HepG2 (cell line): Measurements from ENCODE around the gene BPIFA1. TPM values are rescaled to one million over a fixed set of nuclear protein-coding genes. Genes with fewer than 3 reads are reported as not detected.

Experiments
- FOXC1 ChIP-seq: sonication (generic); formaldehyde crosslinking; IDR thresholded peaks from 2 replicates; pipeline ENCODE4 v1.8.0; 2022; ENCODE audit warnings: mild to moderate bottlenecking, missing genetic modification reagents, borderline replicate concordance
- HDAC1 ChIP-seq: sonication (generic); formaldehyde crosslinking; IDR thresholded peaks from 2 replicates; pipeline ENCODE4 v1.5.1; 2020; ENCODE audit warnings: mild to moderate bottlenecking, missing genetic modification reagents
- NCOA1 ChIP-seq: sonication (generic); formaldehyde crosslinking; IDR thresholded peaks from 2 replicates; pipeline ENCODE4 v1.9.0; 2021; ENCODE audit warnings: missing genetic modification reagents
- PCBP2 ChIP-seq: fragments of 200-400 bp; formaldehyde crosslinking; optimal IDR thresholded peaks from 2 replicates; pipeline ENCODE3; 2018; ENCODE audit warnings: low read length, low read depth; ENCODE audit not compliant: poor library complexity, severe bottlenecking
- PLSCR1 ChIP-seq: sonication (generic); formaldehyde crosslinking; IDR thresholded peaks from 2 replicates; pipeline ENCODE4 v1.5.0; 2020; ENCODE audit warnings: missing genetic modification reagents, mild to moderate bottlenecking, borderline replicate concordance
- ZBTB14 ChIP-seq: sonication (generic); formaldehyde crosslinking; IDR thresholded peaks from 2 replicates; pipeline ENCODE4 v1.4.0; 2020; ENCODE audit warnings: missing genetic modification reagents
- ZBTB4 ChIP-seq: sonication (generic); formaldehyde crosslinking; IDR thresholded peaks from 2 replicates; pipeline ENCODE4 v1.4.0; 2020; ENCODE audit warnings: missing genetic modification reagents, mild to moderate bottlenecking, borderline replicate concordance
- ZBTB42 ChIP-seq: sonication (generic); formaldehyde crosslinking; IDR thresholded peaks from 2 replicates; pipeline ENCODE4 v1.5.0; 2020; ENCODE audit warnings: mild to moderate bottlenecking, missing genetic modification reagents
- ZBTB7A ChIP-seq: sonication (generic); formaldehyde crosslinking; IDR thresholded peaks from 2 replicates; pipeline ENCODE4 v1.8.0; 2022; ENCODE audit warnings: mild to moderate bottlenecking, missing genetic modification reagents
- ZFP82 ChIP-seq: sonication (generic); formaldehyde crosslinking; IDR thresholded peaks from 2 replicates; pipeline ENCODE4 v1.5.1; 2020; ENCODE audit warnings: mild to moderate bottlenecking, missing genetic modification reagents, borderline replicate concordance
- ZKSCAN8 ChIP-seq: IDR thresholded peaks from 2 replicates; pipeline ENCODE4 v1.6.1; 2016; ENCODE audit warnings: borderline replicate concordance, missing genetic modification reagents, missing compliant biosample characterization
- ZNF136 ChIP-seq: sonication (generic); formaldehyde crosslinking; IDR thresholded peaks from 2 replicates; pipeline ENCODE4 v1.8.1; 2022; ENCODE audit warnings: low read depth, mild to moderate bottlenecking, moderate library complexity, missing genetic modification reagents
- ZNF337 ChIP-seq: sonication (generic); formaldehyde crosslinking; IDR thresholded peaks from 2 replicates; pipeline ENCODE4 v1.5.1; 2020; ENCODE audit warnings: missing genetic modification reagents, low read depth, mild to moderate bottlenecking, borderline replicate concordance
- ZNF44 ChIP-seq: sonication (generic); formaldehyde crosslinking; IDR thresholded peaks from 2 replicates; pipeline ENCODE4 v1.5.1; 2020; ENCODE audit warnings: mild to moderate bottlenecking, missing genetic modification reagents
- ZNF577 ChIP-seq: sonication (generic); formaldehyde crosslinking; IDR thresholded peaks from 2 replicates; pipeline ENCODE4 v1.4.0; 2020; ENCODE audit warnings: mild to moderate bottlenecking, low read depth, missing genetic modification reagents, borderline replicate concordance
- ZNF644 ChIP-seq: IDR thresholded peaks from 2 replicates; pipeline ENCODE4 v1.6.1; 2016; ENCODE audit warnings: low read depth
- ZNF777 ChIP-seq: sonication (generic); formaldehyde crosslinking; IDR thresholded peaks from 2 replicates; pipeline ENCODE4 v1.4.0; 2020; ENCODE audit warnings: missing genetic modification reagents
- polyA plus RNA-seq, 8 experiments: library from polyadenylated mRNA; depleted of rRNA in 3 of 8; stranded (reverse) in 7 of 8; unstranded in 1 of 8; fragments of >200 nt; fragmentation: Illumina TruSeq in 4 of 8; extraction: Trizol in 4 of 8; gene quantifications; 2 replicates each; pipeline versions ENCODE4 v1.2.1 to v1.2.3, GENCODE V29; 2011 to 2016; ENCODE audit warnings: low read depth in 4 of 8, missing spikeins in 1 of 8, mixed read lengths in 1 of 8; ENCODE audit not compliant: insufficient read depth in 1 of 8
- total RNA-seq, 5 experiments: library from RNA; depleted of rRNA; stranded (reverse); fragments of >200 nt; fragmentation: Illumina TruSeq; extraction: Trizol; gene quantifications; 2 replicates each; pipeline ENCODE4 v1.2.3, GENCODE V29; 2016; ENCODE audit warnings: low read depth in 1 of 5
- TF ChIP-seq, protein P1 (sequence below): sonication (generic); formaldehyde crosslinking; IDR thresholded peaks from 2 replicates; pipeline ENCODE4 v1.4.0; 2020; ENCODE audit warnings: missing genetic modification reagents, borderline replicate concordance
- TF ChIP-seq, protein P2 (sequence below): sonication (generic); formaldehyde crosslinking; IDR thresholded peaks from 2 replicates; pipeline ENCODE4 v1.4.0; 2020; ENCODE audit warnings: mild to moderate bottlenecking, missing genetic modification reagents
- TF ChIP-seq, protein P3 (sequence below): IDR thresholded peaks from 2 replicates; pipeline ENCODE4 v1.6.1; 2016; ENCODE audit warnings: missing compliant biosample characterization, missing genetic modification reagents, borderline replicate concordance

Gene BPIFA1
- total and polyA plus RNA-seq, 2 of the 13 experiments (the other 11 are each of a cell fraction or from before 2014, with no cell fraction given) = not detected

GRCh38 chr20:33281550-33282146 lies 45.9 kb downstream of the BPIFA1 start (continued):
- TF ChIP-seq, protein P1, sequence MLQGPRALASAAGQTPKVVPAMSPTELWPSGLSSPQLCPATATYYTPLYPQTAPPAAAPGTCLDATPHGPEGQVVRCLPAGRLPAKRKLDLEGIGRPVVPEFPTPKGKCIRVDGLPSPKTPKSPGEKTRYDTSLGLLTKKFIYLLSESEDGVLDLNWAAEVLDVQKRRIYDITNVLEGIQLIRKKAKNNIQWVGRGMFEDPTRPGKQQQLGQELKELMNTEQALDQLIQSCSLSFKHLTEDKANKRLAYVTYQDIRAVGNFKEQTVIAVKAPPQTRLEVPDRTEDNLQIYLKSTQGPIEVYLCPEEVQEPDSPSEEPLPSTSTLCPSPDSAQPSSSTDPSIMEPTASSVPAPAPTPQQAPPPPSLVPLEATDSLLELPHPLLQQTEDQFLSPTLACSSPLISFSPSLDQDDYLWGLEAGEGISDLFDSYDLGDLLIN (CRISPR knock-in tag) = no peak
- TF ChIP-seq ZBTB14 (CRISPR knock-in tag) = no peak
- TF ChIP-seq, protein P2, sequence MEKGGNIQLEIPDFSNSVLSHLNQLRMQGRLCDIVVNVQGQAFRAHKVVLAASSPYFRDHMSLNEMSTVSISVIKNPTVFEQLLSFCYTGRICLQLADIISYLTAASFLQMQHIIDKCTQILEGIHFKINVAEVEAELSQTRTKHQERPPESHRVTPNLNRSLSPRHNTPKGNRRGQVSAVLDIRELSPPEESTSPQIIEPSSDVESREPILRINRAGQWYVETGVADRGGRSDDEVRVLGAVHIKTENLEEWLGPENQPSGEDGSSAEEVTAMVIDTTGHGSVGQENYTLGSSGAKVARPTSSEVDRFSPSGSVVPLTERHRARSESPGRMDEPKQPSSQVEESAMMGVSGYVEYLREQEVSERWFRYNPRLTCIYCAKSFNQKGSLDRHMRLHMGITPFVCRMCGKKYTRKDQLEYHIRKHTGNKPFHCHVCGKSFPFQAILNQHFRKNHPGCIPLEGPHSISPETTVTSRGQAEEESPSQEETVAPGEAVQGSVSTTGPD (CRISPR knock-in tag) = no peak
- peak; percentile 72; the same call in 1 of the 2 replicates for TF ChIP-seq FOXC1 (CRISPR knock-in tag)
- peak; percentile 65 for TF ChIP-seq ZNF644
- no peak for TF ChIP-seq ZNF777
- peak; percentile 81; the same call in 1 of the 2 replicates for TF ChIP-seq ZNF44 (CRISPR knock-in tag)
- TF ChIP-seq, protein P3, sequence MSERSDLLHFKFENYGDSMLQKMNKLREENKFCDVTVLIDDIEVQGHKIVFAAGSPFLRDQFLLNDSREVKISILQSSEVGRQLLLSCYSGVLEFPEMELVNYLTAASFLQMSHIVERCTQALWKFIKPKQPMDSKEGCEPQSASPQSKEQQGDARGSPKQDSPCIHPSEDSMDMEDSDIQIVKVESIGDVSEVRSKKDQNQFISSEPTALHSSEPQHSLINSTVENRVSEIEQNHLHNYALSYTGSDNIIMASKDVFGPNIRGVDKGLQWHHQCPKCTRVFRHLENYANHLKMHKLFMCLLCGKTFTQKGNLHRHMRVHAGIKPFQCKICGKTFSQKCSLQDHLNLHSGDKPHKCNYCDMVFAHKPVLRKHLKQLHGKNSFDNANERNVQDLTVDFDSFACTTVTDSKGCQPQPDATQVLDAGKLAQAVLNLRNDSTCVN = 0 out of 2 replicates have a peak, but pooled peaks have one; percentile 33
- TF ChIP-seq ZNF136 = no peak
- no peak for TF ChIP-seq ZBTB4 (CRISPR knock-in tag)
- no peak for TF ChIP-seq ZFP82
- no peak for TF ChIP-seq ZNF337 (CRISPR knock-in tag)
- TF ChIP-seq PCBP2 = no peak
- TF ChIP-seq HDAC1 = no peak
- TF ChIP-seq ZBTB42 (CRISPR knock-in tag) = no peak
- no peak for TF ChIP-seq ZKSCAN8
- 0 out of 2 replicates have a peak, but pooled peaks have one; percentile 50 for TF ChIP-seq ZBTB7A (CRISPR knock-in tag)
- TF ChIP-seq NCOA1 (CRISPR knock-in tag) = 0 out of 2 replicates have a peak, but pooled peaks have one; percentile 55
- TF ChIP-seq PLSCR1 (CRISPR knock-in tag) = no peak
- TF ChIP-seq ZNF577 (CRISPR knock-in tag) = no peak
